NCI-H146 (cell line): ENCODE measurements around the gene HECW1.

Experiments
- DNase-seq: peaks from one replicate; lab custom pipeline; 2025; lab: John Stamatoyannopoulos, UW

Gene HECW1

DNA sequence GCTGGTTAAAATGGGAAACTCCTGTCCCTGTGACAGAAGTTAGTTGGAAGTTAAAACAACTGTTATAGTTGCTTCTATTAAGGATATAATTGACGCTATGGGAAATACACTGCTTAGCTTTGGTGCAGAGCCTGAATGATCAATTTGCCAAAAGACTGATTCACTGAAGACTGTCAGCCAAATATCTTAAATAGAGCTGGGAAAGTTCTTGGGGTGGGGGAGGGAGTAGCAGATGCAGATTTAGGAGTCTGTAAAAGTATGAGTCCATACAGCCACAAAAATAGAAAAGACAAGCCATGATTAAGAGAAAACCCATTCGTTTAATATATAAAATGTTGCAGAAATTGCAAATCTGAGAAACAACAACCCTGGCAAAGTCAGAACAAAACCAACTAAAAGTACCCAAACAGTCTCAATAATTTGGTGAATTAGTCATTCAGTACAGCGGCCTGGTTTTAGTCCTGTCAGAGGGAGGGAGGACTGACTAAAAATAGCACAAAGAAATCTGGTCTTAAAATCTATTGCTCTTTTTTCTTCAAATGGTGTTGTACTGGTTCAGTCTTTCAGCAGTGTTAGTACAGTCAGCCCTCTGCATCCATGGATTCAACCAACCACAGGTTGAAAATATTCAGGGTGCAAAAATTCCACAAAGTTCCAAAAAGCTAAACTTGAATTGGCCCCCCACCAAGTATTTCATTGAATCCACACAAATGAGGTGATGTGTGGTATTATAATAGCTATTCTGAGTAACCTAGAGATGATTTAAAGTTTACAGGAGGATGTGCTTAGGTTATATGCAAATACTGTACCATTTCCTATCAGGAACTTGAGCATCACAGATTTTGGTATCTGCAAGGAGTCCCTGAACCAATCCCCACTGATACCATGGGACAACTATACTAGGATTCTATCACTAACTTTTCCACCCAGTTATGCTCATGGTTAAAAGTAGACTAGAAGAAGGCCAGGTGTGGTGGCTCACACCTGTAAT is 500.4 kb downstream of the HECW1 start:
- DNase-seq: no peak
